IMR-90 (cell line): ENCODE results near the gene TRPM7. TPM values are rescaled to one million over a fixed set of nuclear protein-coding genes. Genes with fewer than 3 reads are reported as not detected.

Experiments
- ATAC-seq: fragments of 200-7000 bp; cut with Tn5 transposase; 2 replicates; pipeline ENCODE4 v1.9.1; 2020; ENCODE audit warnings: low read depth, mild to moderate bottlenecking, moderate library complexity
- BruUV-seq: library from RNA; stranded (reverse); fragments of 400-500 nt; replicated peaks from 2 replicates; lab custom pipeline; 2021; lab: Mats Ljungman, UMichigan
- CTCF ChIA-PET: fragments of 300-600 bp; formaldehyde crosslinking; extraction: SDS; loops from one replicate; lab custom pipeline; 2021; ENCODE audit warnings: antibody characterized with exemption; lab: Yijun Ruan, JAX
- POLR2A ChIA-PET: fragments of 300-600 bp; sonication (Branson Sonifier 250); formaldehyde crosslinking; loops from one replicate; lab custom pipeline; 2022; ENCODE audit warnings: antibody characterized with exemption; ENCODE audit not compliant: unreplicated experiment; lab: Charles Lee
- DNase-seq: peaks from one replicate; pipeline ENCODE4 v3.0.0; 2013
- H2AFZ ChIP-seq: replicated peaks from 2 replicates; pipeline ENCODE3; 2013; ENCODE audit warnings: low read length, mild to moderate bottlenecking; ENCODE audit not compliant: poor library complexity
- H2AK5ac ChIP-seq: 2 replicates; pipeline ENCODE4 v1.6.1; 2013; ENCODE audit warnings: low read depth, low read length, inconsistent platforms
- H2AK9ac ChIP-seq: replicated peaks from 2 replicates; pipeline ENCODE3; 2013; ENCODE audit warnings: mild to moderate bottlenecking, low read depth, low read length, moderate library complexity; ENCODE audit not compliant: poor library complexity
- H2BK120ac ChIP-seq: 2 replicates; pipeline ENCODE4 v1.6.1; 2013; ENCODE audit warnings: low read depth, low read length, inconsistent platforms
- H2BK15ac ChIP-seq: 3 replicates; pipeline ENCODE4 v1.6.1; 2013; ENCODE audit warnings: low read depth, low read length, inconsistent platforms
- H2BK20ac ChIP-seq: 2 replicates; pipeline ENCODE4 v1.6.1; 2013; ENCODE audit warnings: low read depth, mild to moderate bottlenecking, inconsistent platforms, low read length, moderate library complexity
- H2BK5ac ChIP-seq: 2 replicates; pipeline ENCODE4 v1.6.1; 2013; ENCODE audit warnings: mild to moderate bottlenecking, low read depth, low read length, inconsistent platforms; ENCODE audit not compliant: poor library complexity, severe bottlenecking
- H3K14ac ChIP-seq: replicated peaks from 2 replicates; pipeline ENCODE4 v1.6.1; 2013; ENCODE audit warnings: low read depth, low read length, inconsistent platforms
- H3K18ac ChIP-seq: 2 replicates; pipeline ENCODE4 v1.6.1; 2013; ENCODE audit warnings: low read depth, low read length, control low read depth
- H3K23ac ChIP-seq: 2 replicates; pipeline ENCODE4 v1.6.1; 2013; ENCODE audit warnings: low read depth, low read length, inconsistent platforms
- H3K27ac ChIP-seq: 2 replicates; pipeline ENCODE4 v1.5.1; 2013; ENCODE audit warnings: mild to moderate bottlenecking, control low read depth, low read length; ENCODE audit not compliant: insufficient read depth
- H3K27me3 ChIP-seq: 2 replicates; pipeline ENCODE4 v1.6.1; 2013; ENCODE audit warnings: low read length; ENCODE audit not compliant: control insufficient read depth, insufficient read depth
- H3K36me3 ChIP-seq: 2 replicates; pipeline ENCODE4 v1.6.1; 2013; ENCODE audit warnings: low read length, mixed read lengths; ENCODE audit not compliant: control insufficient read depth, insufficient read depth
- H3K4ac ChIP-seq: 2 replicates; pipeline ENCODE4 v1.6.1; 2013; ENCODE audit warnings: low read depth, low read length, inconsistent platforms
- H3K4me1 ChIP-seq: 2 replicates; pipeline ENCODE4 v1.6.1; 2013; ENCODE audit warnings: low read length, mixed read lengths; ENCODE audit not compliant: control insufficient read depth, insufficient read depth
- H3K4me2 ChIP-seq: 2 replicates; pipeline ENCODE4 v1.6.1; 2013; ENCODE audit warnings: low read depth, mild to moderate bottlenecking, control low read depth, low read length, moderate library complexity
- H3K4me3 ChIP-seq: 2 replicates; pipeline ENCODE4 v1.5.1; 2013; ENCODE audit warnings: low read depth, mild to moderate bottlenecking, control low read depth, low read length, moderate library complexity; ENCODE audit not compliant: insufficient read depth
- H3K56ac ChIP-seq: 2 replicates; pipeline ENCODE4 v1.6.1; 2013; ENCODE audit warnings: low read length, inconsistent platforms; ENCODE audit not compliant: insufficient read depth; ENCODE audit errors: extremely low read depth
- H3K79me1 ChIP-seq, 2 experiments: 2 replicates each; pipeline ENCODE4 v1.6.1; 2013; ENCODE audit warnings: low read length in 2 of 2, inconsistent platforms in 1 of 2, low read depth in 1 of 2
- H3K9ac ChIP-seq: 2 replicates; pipeline ENCODE4 v1.6.1; 2013; ENCODE audit warnings: low read depth, low read length, control low read depth
- H3K9me1 ChIP-seq: 2 replicates; pipeline ENCODE4 v1.6.1; 2013; ENCODE audit warnings: low read length, inconsistent platforms; ENCODE audit not compliant: insufficient read depth
- H3K9me3 ChIP-seq: 2 replicates; pipeline ENCODE4 v1.6.1; 2013; ENCODE audit warnings: low read length; ENCODE audit not compliant: control insufficient read depth, insufficient read depth
- H4K20me1 ChIP-seq: 2 replicates; pipeline ENCODE4 v1.6.1; 2013; ENCODE audit warnings: low read length, inconsistent platforms; ENCODE audit not compliant: insufficient read depth
- H4K5ac ChIP-seq: 2 replicates; pipeline ENCODE4 v1.6.1; 2013; ENCODE audit warnings: mild to moderate bottlenecking, low read depth, low read length, control low read depth
- H4K8ac ChIP-seq, 2 experiments: 2 replicates each; pipeline ENCODE4 v1.6.1; 2013; ENCODE audit warnings: low read depth in 2 of 2, low read length in 2 of 2, control low read depth in 1 of 2, inconsistent platforms in 1 of 2
- H4K91ac ChIP-seq: 2 replicates; pipeline ENCODE4 v1.6.1; 2013; ENCODE audit warnings: low read depth, low read length, inconsistent platforms; ENCODE audit not compliant: insufficient read depth
- BHLHE40 ChIP-seq: fragments of 150-350 bp; IDR thresholded peaks from 2 replicates; pipeline ENCODE4 v1.6.1; 2016; ENCODE audit warnings: mild to moderate bottlenecking, low read depth, low read length
- CEBPB ChIP-seq: IDR thresholded peaks from 2 replicates; pipeline ENCODE4 v1.6.1; 2012; ENCODE audit warnings: low read depth, low read length, improper control_type of control experiment
- CHD1 ChIP-seq: IDR thresholded peaks from 2 replicates; pipeline ENCODE4 v1.6.1; 2012; ENCODE audit warnings: low read depth, low read length, improper control_type of control experiment
- CTCF ChIP-seq: conservative IDR thresholded peaks from 2 replicates; pipeline ENCODE4 v1.5.1; 2012; ENCODE audit warnings: mild to moderate bottlenecking, low read depth, low read length, improper control_type of control experiment
- MAFK ChIP-seq: IDR thresholded peaks from 2 replicates; pipeline ENCODE4 v1.6.1; 2012; ENCODE audit warnings: low read depth, low read length, improper control_type of control experiment
- MAZ ChIP-seq: IDR thresholded peaks from 2 replicates; pipeline ENCODE4 v1.6.1; 2012; ENCODE audit warnings: low read depth, mild to moderate bottlenecking, low read length, improper control_type of control experiment, moderate library complexity, borderline replicate concordance
- MXI1 ChIP-seq: IDR thresholded peaks from 2 replicates; pipeline ENCODE4 v1.6.1; 2012; ENCODE audit warnings: low read depth, mild to moderate bottlenecking, low read length, moderate library complexity, borderline replicate concordance
- NFE2L2 ChIP-seq: fragments of 150-350 bp; IDR thresholded peaks from 2 replicates; pipeline ENCODE4 v1.6.1; 2016; ENCODE audit warnings: low read depth, mild to moderate bottlenecking, low read length
- POLR2A ChIP-seq: IDR thresholded peaks from 2 replicates; pipeline ENCODE4 v1.6.1; 2012; ENCODE audit warnings: mild to moderate bottlenecking, low read depth, low read length
- RCOR1 ChIP-seq: IDR thresholded peaks from 2 replicates; pipeline ENCODE4 v1.6.1; 2012; ENCODE audit warnings: mild to moderate bottlenecking, low read length, improper control_type of control experiment; ENCODE audit not compliant: insufficient replicate concordance
- RFX5 ChIP-seq: IDR thresholded peaks from 2 replicates; pipeline ENCODE4 v1.8.0; 2012; ENCODE audit warnings: low read depth, mild to moderate bottlenecking, low read length, moderate library complexity
- SMC3 ChIP-seq: fragments of 150-350 bp; IDR thresholded peaks from 2 replicates; pipeline ENCODE4 v1.6.1; 2016; ENCODE audit warnings: low read depth, mild to moderate bottlenecking, antibody characterized with exemption, low read length, moderate library complexity
- WGBS, 2 experiments: methylation state at CpG; one replicate each; pipeline versions ENCODE4 v1.1.5 to v1.1.7; 2013; ENCODE audit warnings: missing lambda C conversion rate in 2 of 2; ENCODE audit not compliant: insufficient read length in 1 of 2; ENCODE audit errors: extremely low coverage in 2 of 2; 5-methylcytosine and 5-hydroxymethylcytosine counted together
- dilution Hi-C: fragments of 300-500 bp; cut with HindIII; formaldehyde crosslinking; loops from one replicate; pipeline ENCODE4 v1.14.3; 2018; ENCODE audit warnings: low sequenced_read_pairs; ENCODE audit not compliant: unreplicated experiment
- in situ Hi-C: fragments of 300-500 bp; cut with MboI; formaldehyde crosslinking; loops from 3 replicates; pipeline ENCODE4 v1.14.3; 2019; ENCODE audit warnings: low sequenced_read_pairs, inconsistent platforms, mixed read lengths
- intact Hi-C: fragments of 100-400 bp; cut with micrococcal nuclease; formaldehyde crosslinking; loops from 2 replicates; pipeline ENCODE4 v1.10.0; 2022
- polyA plus RNA-seq, 3 experiments: library from polyadenylated mRNA; depleted of rRNA; stranded (reverse); fragments of >200 nt; gene quantifications; 2 replicates each; pipeline ENCODE4 v1.2.3, GENCODE V29; 2012; ENCODE audit warnings: low replicate concordance in 1 of 3
- total RNA-seq: library from RNA; depleted of rRNA; stranded (reverse); fragments of >200 nt; gene quantifications from 2 replicates; pipeline ENCODE4 v1.2.3, GENCODE V29; 2012
- TF ChIP-seq, protein P1 (sequence below): fragments of 150-350 bp; IDR thresholded peaks from 2 replicates; pipeline ENCODE4 v1.6.1; 2017; ENCODE audit warnings: mild to moderate bottlenecking, antibody characterized with exemption, low read length, low read depth

The TRPM7 gene
- total and polyA plus RNA-seq, 2 of the 4 experiments (the other 2 are of a cell fraction) = 10.6 to 27.8 TPM

DNA sequence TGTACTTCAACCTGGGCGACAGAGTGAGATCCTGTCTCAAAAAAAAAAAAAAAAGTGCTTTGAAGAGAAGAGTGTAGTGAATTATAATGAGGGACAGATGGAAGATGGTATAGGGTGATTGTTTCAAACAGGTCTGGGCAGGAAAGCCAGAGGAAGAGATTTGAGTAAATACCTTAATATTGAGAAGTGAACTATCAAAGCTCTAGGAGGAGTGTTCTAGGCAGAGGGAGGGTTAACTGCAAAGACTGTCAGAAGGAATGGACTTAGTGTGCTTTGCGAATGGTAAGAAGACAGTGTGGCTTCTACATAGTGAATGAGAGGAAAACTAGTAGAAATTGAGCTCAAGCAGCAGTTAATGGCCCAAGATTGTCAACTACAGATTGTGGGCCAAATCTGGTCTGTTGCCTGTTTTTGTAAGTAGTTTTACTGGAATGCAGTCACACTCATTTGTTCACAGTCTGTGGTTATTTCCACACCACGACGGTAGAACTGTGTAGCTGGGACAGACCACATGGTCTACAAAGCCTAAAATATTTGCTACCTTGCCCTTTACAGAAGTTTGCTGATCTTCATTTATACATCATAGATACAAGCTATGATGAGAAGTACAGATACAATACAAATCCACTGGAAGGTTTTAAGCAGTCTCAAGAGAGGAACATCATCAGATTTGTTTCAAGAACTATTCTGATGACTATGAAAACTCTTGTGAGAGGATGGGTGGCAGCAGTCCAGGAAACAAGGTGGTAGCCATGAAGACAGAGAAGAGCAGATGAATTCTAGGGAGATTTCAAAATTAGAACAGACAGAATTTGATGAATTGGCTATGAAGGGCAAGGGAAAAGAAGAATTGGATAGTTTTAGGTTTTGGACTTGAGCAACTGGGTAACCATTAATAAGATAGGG lies 123.6 kb downstream of the TRPM7 start (continued):
- no peak for TF ChIP-seq POLR2A
- TF ChIP-seq CEBPB = no peak

GRCh38 chr15:50558012-50558411 lies 128.6 kb downstream of the TRPM7 start:
- DNase-seq = no peak
- no peak overlapping the region for H3K4me3 ChIP-seq
- no peaks in the 10 kb centered on the region; the same call in 1 of the 2 replicates for H4K20me1 ChIP-seq
- no TSS peak for BruUV-seq
- ATAC-seq = no peak
- in situ Hi-C loops (no loop called here), intact Hi-C loops (no loop called here), dilution Hi-C loops (no loop called here)
- no peak overlapping the region for H3K56ac ChIP-seq
- no peak overlapping the region for H2BK15ac ChIP-seq
- H4K8ac ChIP-seq = no peak overlapping the region
- H3K9ac ChIP-seq = no peak overlapping the region
- no peak overlapping the region for H3K4me2 ChIP-seq
- no peak overlapping the region for H4K5ac ChIP-seq
- peaks cover 3% of the 10 kb centered on the region; the same call in 1 of the 2 replicates for H3K9me1 ChIP-seq
- H4K91ac ChIP-seq = no peak overlapping the region
- H3K79me1 ChIP-seq = peaks cover 0 to 4% of the 10 kb centered on the region in 2 experiments; a peak in 1 of 4 replicates
- no peak for TF ChIP-seq POLR2A
- no peak for TF ChIP-seq RFX5
- TF ChIP-seq CHD1 = no peak
- TF ChIP-seq, protein P1, sequence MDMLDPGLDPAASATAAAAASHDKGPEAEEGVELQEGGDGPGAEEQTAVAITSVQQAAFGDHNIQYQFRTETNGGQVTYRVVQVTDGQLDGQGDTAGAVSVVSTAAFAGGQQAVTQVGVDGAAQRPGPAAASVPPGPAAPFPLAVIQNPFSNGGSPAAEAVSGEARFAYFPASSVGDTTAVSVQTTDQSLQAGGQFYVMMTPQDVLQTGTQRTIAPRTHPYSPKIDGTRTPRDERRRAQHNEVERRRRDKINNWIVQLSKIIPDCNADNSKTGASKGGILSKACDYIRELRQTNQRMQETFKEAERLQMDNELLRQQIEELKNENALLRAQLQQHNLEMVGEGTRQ = no peak
- TF ChIP-seq NFE2L2 = no peak
- no peak for TF ChIP-seq CTCF
- no peak for TF ChIP-seq MAZ
- no peak for TF ChIP-seq CEBPB
- TF ChIP-seq SMC3 = no peak
- TF ChIP-seq RCOR1 = no peak
- no peak for TF ChIP-seq MAFK
- no peak for TF ChIP-seq MXI1
- TF ChIP-seq BHLHE40 = no peak
- H3K27me3 ChIP-seq = no peaks in the 10 kb centered on the region
- H2BK5ac ChIP-seq = no peak overlapping the region
- no peak overlapping the region for H2BK120ac ChIP-seq
- no peak overlapping the region for H3K27ac ChIP-seq
- no peak overlapping the region for H2BK20ac ChIP-seq
- no peak overlapping the region for H3K4ac ChIP-seq
- no peak overlapping the region for H2AFZ ChIP-seq
- no peak overlapping the region for H2AK9ac ChIP-seq
- peaks cover 8% of the 10 kb centered on the region for H3K36me3 ChIP-seq
- no peak overlapping the region for H3K18ac ChIP-seq
- no peak overlapping the region for H2AK5ac ChIP-seq
- WGBS, 2 experiments = no CpG with 5 or more reads among the region's 2 CpGs
- ChIA-PET CTCF (no interaction called here), POLR2A (no interaction called here)
- H3K14ac ChIP-seq = no peak overlapping the region
- no peaks in the 10 kb centered on the region for H3K9me3 ChIP-seq
- H3K4me1 ChIP-seq = no peaks in the 10 kb centered on the region
- no peak overlapping the region for H3K23ac ChIP-seq
